GM06990 (cell line): ENCODE measurements around the gene DCP1A.
"Not testable (repeated sequence)": the region's sequence is repeated elsewhere in the genome, so short reads cannot be mapped to it uniquely, and the experiment has no call there.

Source experiments
- DNase-seq: peaks from one replicate; pipeline ENCODE4 v3.0.0-alpha.2; 2011; ENCODE audit not compliant: insufficient read length; ENCODE audit errors: extremely low read depth
- H3K27me3 ChIP-seq: replicated peaks from 2 replicates; pipeline ENCODE4 v1.6.0; 2011; ENCODE audit warnings: low read length; ENCODE audit not compliant: control insufficient read depth, insufficient read depth
- H3K36me3 ChIP-seq: 2 replicates; pipeline ENCODE4 v1.5.1; 2011; ENCODE audit warnings: low read length; ENCODE audit not compliant: control insufficient read depth, insufficient read depth
- H3K4me3 ChIP-seq: replicated peaks from 2 replicates; pipeline ENCODE4 v1.5.1; 2011; ENCODE audit warnings: low read depth, mild to moderate bottlenecking, control low read depth, low read length
- TF ChIP-seq, protein P1 (sequence below): IDR thresholded peaks from 2 replicates; pipeline ENCODE4 v1.5.1; 2011; ENCODE audit warnings: low read length, control low read depth, mild to moderate bottlenecking, inconsistent platforms; ENCODE audit not compliant: insufficient read depth, poor library complexity, severe bottlenecking

DCP1A gene

GRCh38 chr3:53377794-53378193 lies 30.5 kb upstream of the DCP1A start:
- H3K36me3 ChIP-seq: no peaks in the 10 kb centered on the region
- TF ChIP-seq, protein P1, sequence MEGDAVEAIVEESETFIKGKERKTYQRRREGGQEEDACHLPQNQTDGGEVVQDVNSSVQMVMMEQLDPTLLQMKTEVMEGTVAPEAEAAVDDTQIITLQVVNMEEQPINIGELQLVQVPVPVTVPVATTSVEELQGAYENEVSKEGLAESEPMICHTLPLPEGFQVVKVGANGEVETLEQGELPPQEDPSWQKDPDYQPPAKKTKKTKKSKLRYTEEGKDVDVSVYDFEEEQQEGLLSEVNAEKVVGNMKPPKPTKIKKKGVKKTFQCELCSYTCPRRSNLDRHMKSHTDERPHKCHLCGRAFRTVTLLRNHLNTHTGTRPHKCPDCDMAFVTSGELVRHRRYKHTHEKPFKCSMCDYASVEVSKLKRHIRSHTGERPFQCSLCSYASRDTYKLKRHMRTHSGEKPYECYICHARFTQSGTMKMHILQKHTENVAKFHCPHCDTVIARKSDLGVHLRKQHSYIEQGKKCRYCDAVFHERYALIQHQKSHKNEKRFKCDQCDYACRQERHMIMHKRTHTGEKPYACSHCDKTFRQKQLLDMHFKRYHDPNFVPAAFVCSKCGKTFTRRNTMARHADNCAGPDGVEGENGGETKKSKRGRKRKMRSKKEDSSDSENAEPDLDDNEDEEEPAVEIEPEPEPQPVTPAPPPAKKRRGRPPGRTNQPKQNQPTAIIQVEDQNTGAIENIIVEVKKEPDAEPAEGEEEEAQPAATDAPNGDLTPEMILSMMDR: no peak
- H3K27me3 ChIP-seq: no peaks in the 10 kb centered on the region; the same call in 1 of the 2 replicates
- no peak overlapping the region for H3K4me3 ChIP-seq
- no peak for DNase-seq

DNA sequence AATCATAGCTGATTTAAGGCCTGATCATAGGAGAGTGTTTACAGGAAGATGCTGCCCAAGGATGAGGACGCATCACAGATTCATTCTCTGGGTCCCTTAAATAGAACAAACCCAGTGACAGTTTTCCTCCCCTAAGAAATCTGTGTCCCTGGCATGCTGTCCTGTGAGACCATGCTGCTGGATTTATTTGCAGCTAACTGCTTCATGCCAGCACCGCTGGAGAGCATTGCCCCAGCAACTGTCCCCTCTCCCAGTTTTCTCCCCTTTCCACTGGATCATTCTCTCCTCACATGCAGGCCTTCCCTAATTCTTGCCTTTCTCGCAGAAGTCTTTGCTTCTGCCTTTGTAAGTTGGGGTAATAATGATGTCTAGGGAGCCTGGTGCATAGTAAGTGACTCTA lies 29.3 kb upstream of the DCP1A start:
- no peaks in the 10 kb centered on the region for H3K36me3 ChIP-seq
- no peaks in the 10 kb centered on the region; the same call in 1 of the 2 replicates for H3K27me3 ChIP-seq
- TF ChIP-seq, protein P1: no peak
- no peak overlapping the region for H3K4me3 ChIP-seq
- DNase-seq: no peak

- H3K27me3 ChIP-seq: no peaks in the 10 kb centered on the region; the same call in 1 of the 2 replicates
- TF ChIP-seq, protein P1: peak; percentile 88
- H3K36me3 ChIP-seq: no peaks in the 10 kb centered on the region
- no peak for DNase-seq
- H3K4me3 ChIP-seq: no peak overlapping the region
These were observed 27.7 kb upstream of the DCP1A start for GRCh38 chr3:53375019-53375418.

GRCh38 chr3:53370719-53371118 lies 23.4 kb upstream of the DCP1A start:
- not testable (repeated sequence) for H3K36me3 ChIP-seq, H3K27me3 ChIP-seq, H3K4me3 ChIP-seq, DNase-seq

DNA sequence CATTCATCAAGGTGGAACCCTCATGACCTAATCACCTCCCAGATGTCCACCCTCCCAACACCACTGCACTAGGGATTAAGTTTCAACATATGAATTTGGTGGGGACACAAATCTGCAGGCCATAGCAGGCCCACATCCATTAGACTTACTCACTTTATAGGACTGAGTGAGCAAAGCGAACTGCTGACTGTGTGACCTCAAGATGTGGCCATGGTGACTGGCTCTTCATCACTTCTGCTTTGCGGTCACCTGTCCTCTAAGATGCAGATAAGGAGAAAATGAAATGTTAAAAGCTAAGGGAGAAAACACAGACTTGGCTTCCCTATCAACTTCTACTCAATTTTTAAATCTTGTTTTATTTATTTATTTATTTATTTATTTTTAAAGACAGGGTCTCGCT lies 14.5 kb upstream of the DCP1A start:
- no peak overlapping the region for H3K4me3 ChIP-seq
- no peaks in the 10 kb centered on the region for H3K36me3 ChIP-seq
- H3K27me3 ChIP-seq: no peaks in the 10 kb centered on the region
- no peak for DNase-seq
- TF ChIP-seq, protein P1: no peak

DNA sequence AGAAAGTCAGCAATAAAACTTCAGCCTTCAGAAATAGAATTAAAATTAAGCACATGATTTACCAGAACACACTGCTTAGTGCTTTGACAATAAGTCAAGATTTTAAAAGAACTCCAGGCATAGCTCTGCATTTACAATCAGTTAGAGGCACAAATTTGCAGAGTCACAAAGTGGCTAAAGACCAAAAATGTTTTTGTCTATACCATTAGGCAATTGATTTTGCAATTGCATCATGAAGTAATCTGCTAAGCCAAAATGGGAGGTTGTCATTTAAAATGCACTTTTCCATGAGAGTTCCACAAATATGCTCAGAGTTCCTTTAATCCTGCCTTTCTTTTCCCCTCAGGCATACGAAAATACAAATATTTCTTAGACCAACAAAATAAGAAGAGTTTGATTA lies 10.1 kb upstream of the DCP1A start:
- Histone ChIP-seq H3K4me3 (no peak overlapping the region), H3K36me3 (no peaks in the 10 kb centered on the region), H3K27me3 (no peaks in the 10 kb centered on the region)
- TF ChIP-seq, protein P1: no peak
- no peak for DNase-seq
